OCI-LY3 (cell line): ENCODE measurements around the gene CAMK2B.

Experiments
- H2AFZ ChIP-seq: fragments of 200-600, 300-600 bp; shearing (Covaris generic); 2 replicates; pipeline ENCODE4 v1.6.0; 2014; ENCODE audit warnings: antibody characterized with exemption, low read depth, low read length
- H3K27ac ChIP-seq: fragments of 200-600, 300-600 bp; sonication (generic); 2 replicates; pipeline ENCODE4 v1.5.1; 2014; ENCODE audit warnings: mild to moderate bottlenecking, low read length, moderate library complexity, mixed read lengths
- H3K27me3 ChIP-seq: fragments of 200-600, 300-600 bp; sonication (generic); 2 replicates; pipeline ENCODE4 v1.6.1; 2014; ENCODE audit warnings: low read depth, low read length, mixed read lengths
- H3K36me3 ChIP-seq: fragments of 200-600, 300-600 bp; sonication (generic); replicated peaks from 2 replicates; pipeline ENCODE3; 2014; ENCODE audit warnings: low read depth, low read length, mixed read lengths
- H3K4me1 ChIP-seq: fragments of 300-600, 200-600 bp; sonication (generic); 2 replicates; pipeline ENCODE4 v1.6.1; 2014; ENCODE audit warnings: low read length, mixed read lengths
- H3K4me2 ChIP-seq: fragments of 200-600, 300-600 bp; sonication (generic); 2 replicates; pipeline ENCODE4 v1.6.1; 2014; ENCODE audit warnings: low read length, mixed read lengths
- H3K4me3 ChIP-seq: fragments of 300-600, 200-600 bp; sonication (generic); 2 replicates; pipeline ENCODE4 v1.5.1; 2014; ENCODE audit warnings: antibody characterized with exemption, mild to moderate bottlenecking, low read length, moderate library complexity
- H3K79me2 ChIP-seq: fragments of 300-600, 200-600 bp; shearing (Covaris generic); 2 replicates; pipeline ENCODE4 v1.6.1; 2014; ENCODE audit warnings: mild to moderate bottlenecking, low read length, mixed read lengths
- H3K9ac ChIP-seq: fragments of 300-600, 200-600 bp; shearing (Covaris generic); 2 replicates; pipeline ENCODE4 v1.6.0; 2014; ENCODE audit warnings: mild to moderate bottlenecking, low read length, moderate library complexity
- H3K9me3 ChIP-seq: fragments of 200-600, 300-600 bp; shearing (Covaris generic); 2 replicates; pipeline ENCODE4 v1.6.1; 2014; ENCODE audit warnings: low read length, mixed read lengths; ENCODE audit not compliant: insufficient read depth
- H4K20me1 ChIP-seq: fragments of 200-600, 300-600 bp; sonication (generic); 2 replicates; pipeline ENCODE4 v1.6.1; 2016; ENCODE audit warnings: low read length, mixed read lengths; ENCODE audit not compliant: insufficient read depth
- CTCF ChIP-seq: fragments of 200-600, 300-600 bp; sonication (generic); IDR thresholded peaks from 2 replicates; pipeline ENCODE4 v1.5.1; 2014; ENCODE audit warnings: antibody characterized with exemption, low read length, low read depth
- EZH2phosphoT487 ChIP-seq: fragments of 200-600 bp; shearing (Covaris generic); IDR thresholded peaks from 2 replicates; pipeline ENCODE4 v1.6.1; 2018; ENCODE audit warnings: antibody characterized with exemption, mixed run types, low read depth

Gene CAMK2B

GRCh38 chr7:44346063-44346462, 20.7 kb upstream of the CAMK2B start:
- H4K20me1 ChIP-seq: no peaks in the 10 kb centered on the region
- H3K4me3 ChIP-seq: no peak overlapping the region
- H3K36me3 ChIP-seq: no peaks in the 10 kb centered on the region
- H3K4me2 ChIP-seq: no peak overlapping the region
- H3K9ac ChIP-seq: no peak overlapping the region
- no peak overlapping the region for H2AFZ ChIP-seq
- H3K4me1 ChIP-seq: no peaks in the 10 kb centered on the region
- no peaks in the 10 kb centered on the region for H3K79me2 ChIP-seq
- TF ChIP-seq EZH2phosphoT487: no peak
- TF ChIP-seq CTCF: no peak
- H3K9me3 ChIP-seq: peaks cover under 1% of the 10 kb centered on the region; the same call in 1 of the 2 replicates
- H3K27me3 ChIP-seq: peaks cover 11% of the 10 kb centered on the region; the same call in 1 of the 2 replicates
- H3K27ac ChIP-seq: no peak overlapping the region

GRCh38 chr7:44341401-44341800, 16.0 kb upstream of the CAMK2B start:
- peaks cover 3% of the 10 kb centered on the region for H3K36me3 ChIP-seq
- no peak overlapping the region for H3K9ac ChIP-seq
- peaks cover 12% of the 10 kb centered on the region; the same call in 1 of the 2 replicates for H3K9me3 ChIP-seq
- no peak overlapping the region for H3K27ac ChIP-seq
- H3K4me3 ChIP-seq: no peak overlapping the region
- no peak overlapping the region for H3K4me2 ChIP-seq
- H3K4me1 ChIP-seq: peaks cover 8% of the 10 kb centered on the region
- H3K79me2 ChIP-seq: no peaks in the 10 kb centered on the region
- H2AFZ ChIP-seq: no peak overlapping the region
- no peaks in the 10 kb centered on the region for H4K20me1 ChIP-seq
- TF ChIP-seq CTCF (no peak), EZH2phosphoT487 (no peak)
- peaks cover 11% of the 10 kb centered on the region; the same call in 1 of the 2 replicates for H3K27me3 ChIP-seq

DNA sequence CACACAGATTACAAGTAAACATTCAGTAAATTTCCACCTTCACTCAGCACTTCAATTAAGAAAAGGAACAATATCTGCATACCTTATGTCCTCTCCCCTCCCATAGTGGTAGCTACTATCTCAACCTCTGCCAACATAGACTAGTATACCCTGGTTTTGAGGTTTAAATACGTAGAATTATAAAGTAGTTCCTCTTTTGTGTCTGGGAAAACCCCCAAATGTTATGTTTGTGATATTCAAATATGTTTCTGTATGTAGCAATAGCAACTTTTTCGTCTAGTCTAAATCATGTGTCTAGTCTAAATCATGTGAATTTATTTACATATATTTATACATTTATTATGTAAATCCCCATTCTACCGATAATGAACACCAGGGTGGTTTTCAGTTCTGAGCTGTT, 13.2 kb upstream of the CAMK2B start:
- Histone ChIP-seq H3K4me2 (peak overlapping the region; percentile 46), H3K9me3 (peaks cover 12% of the 10 kb centered on the region; the same call in 1 of the 2 replicates), H3K27ac (no peak overlapping the region), H3K4me3 (0 out of 2 replicates have a peak overlapping the region, but pooled peaks have one; percentile 17), H3K9ac (no peak overlapping the region), H3K27me3 (no peaks in the 10 kb centered on the region), H3K4me1 (peaks cover 8% of the 10 kb centered on the region), H3K36me3 (peaks cover 3% of the 10 kb centered on the region), H2AFZ (no peak overlapping the region), H4K20me1 (no peaks in the 10 kb centered on the region), H3K79me2 (no peaks in the 10 kb centered on the region)
- TF ChIP-seq CTCF: no peak
- no peak for TF ChIP-seq EZH2phosphoT487

GRCh38 chr7:44336491-44336890, 11.1 kb upstream of the CAMK2B start:
- TF ChIP-seq EZH2phosphoT487: no peak
- TF ChIP-seq CTCF: no peak
- no peak overlapping the region for H2AFZ ChIP-seq
- no peak overlapping the region for H3K4me3 ChIP-seq
- no peaks in the 10 kb centered on the region for H4K20me1 ChIP-seq
- no peak overlapping the region for H3K27ac ChIP-seq
- H3K4me1 ChIP-seq: peaks cover 8% of the 10 kb centered on the region
- no peak overlapping the region for H3K9ac ChIP-seq
- H3K9me3 ChIP-seq: peaks cover 12% of the 10 kb centered on the region; the same call in 1 of the 2 replicates
- H3K4me2 ChIP-seq: no peak overlapping the region
- no peaks in the 10 kb centered on the region for H3K27me3 ChIP-seq
- no peaks in the 10 kb centered on the region for H3K79me2 ChIP-seq
- peaks cover 3% of the 10 kb centered on the region for H3K36me3 ChIP-seq
